HG02623 (cell line): ENCODE measurements around the gene SOX15.
A peak's percentile ranks its signal among the peaks of the same experiment; 100 is the strongest.

ENCODE experiments used
- ATAC-seq: cut with Tn5 transposase; IDR thresholded peaks from one replicate; pipeline ENCODE4 v1.9.1; 2021; ENCODE audit warnings: moderate library complexity; ENCODE audit not compliant: unreplicated experiment

The SOX15 gene

GRCh38 chr17:7579001-7579833, 10.7 kb downstream of the SOX15 start, which contains the start of gene CD68:
Gene CD68 (plus strand): TSS chr17:7579638. CDS start chr17:7579678, 40 bp downstream.
- no peak for ATAC-seq

- no peak for ATAC-seq
These were observed 12.3 kb downstream of the SOX15 start for GRCh38 chr17:7577327-7578199.

GRCh38 chr17:7576432-7576937, 13.4 kb downstream of the SOX15 start:
- ATAC-seq, result no peak

- ATAC-seq, result no peak
These were observed 13.9 kb downstream of the SOX15 start for GRCh38 chr17:7575959-7576358.

GRCh38 chr17:7575481-7575883, 14.4 kb downstream of the SOX15 start:
- no peak for ATAC-seq

GRCh38 chr17:7574176-7574953, 15.5 kb downstream of the SOX15 start:
- no peak for ATAC-seq

GRCh38 chr17:7573324-7574080, 16.4 kb downstream of the SOX15 start:
- no peak for ATAC-seq

- ATAC-seq, result peak; percentile 85
These were observed 17.1 kb downstream of the SOX15 start for GRCh38 chr17:7572588-7573323.

GRCh38 chr17:7572338-7572587, 17.6 kb downstream of the SOX15 start:
- ATAC-seq, result no peak

- no peak for ATAC-seq
These were observed 19.5 kb downstream of the SOX15 start for GRCh38 chr17:7570351-7570750.

- ATAC-seq, result no peak
These were observed 20.3 kb downstream of the SOX15 start for GRCh38 chr17:7569571-7569970.

GRCh38 chr17:7563115-7563869, 26.6 kb downstream of the SOX15 start:
- ATAC-seq, result no peak

- no peak for ATAC-seq
These were observed 27.7 kb downstream of the SOX15 start for GRCh38 chr17:7562208-7562605.

- ATAC-seq, result peak; percentile 65
These were observed 28.2 kb downstream of the SOX15 start, which contains the start of gene SENP3 for GRCh38 chr17:7561589-7562207. Gene SENP3 (plus strand): TSS chr17:7561919. CDS start chr17:7563077, 1,158 bp downstream.

GRCh38 chr17:7561028-7561575, 28.8 kb downstream of the SOX15 start:
- peak; percentile 41 for ATAC-seq

- no peak for ATAC-seq
These were observed 29.5 kb downstream of the SOX15 start for GRCh38 chr17:7560172-7561027.
